GM06990 (cell line): ENCODE results near the gene ELMOD2.

Experiments used
- DNase-seq: peaks from one replicate; pipeline ENCODE4 v3.0.0-alpha.2; 2011; ENCODE audit not compliant: insufficient read length; ENCODE audit errors: extremely low read depth
- H3K27me3 ChIP-seq: replicated peaks from 2 replicates; pipeline ENCODE4 v1.6.0; 2011; ENCODE audit warnings: low read length; ENCODE audit not compliant: control insufficient read depth, insufficient read depth
- H3K36me3 ChIP-seq: 2 replicates; pipeline ENCODE4 v1.5.1; 2011; ENCODE audit warnings: low read length; ENCODE audit not compliant: control insufficient read depth, insufficient read depth
- H3K4me3 ChIP-seq: replicated peaks from 2 replicates; pipeline ENCODE4 v1.5.1; 2011; ENCODE audit warnings: low read depth, mild to moderate bottlenecking, control low read depth, low read length
- CTCF ChIP-seq: IDR thresholded peaks from 2 replicates; pipeline ENCODE4 v1.5.1; 2011; ENCODE audit warnings: low read length, control low read depth, mild to moderate bottlenecking, inconsistent platforms; ENCODE audit not compliant: insufficient read depth, poor library complexity, severe bottlenecking

Gene ELMOD2

GRCh38 chr4:140533951-140534480, 10.0 kb downstream of the ELMOD2 start:
- no peak for DNase-seq
- TF ChIP-seq CTCF = no peak
- Histone ChIP-seq H3K27me3 (no peaks in the 10 kb centered on the region), H3K4me3 (no peak overlapping the region), H3K36me3 (no peaks in the 10 kb centered on the region)

GRCh38 chr4:140556372-140557085, 32.6 kb downstream of the ELMOD2 start:
- TF ChIP-seq CTCF = no peak
- peak; percentile 61 for DNase-seq
- no peaks in the 10 kb centered on the region for H3K27me3 ChIP-seq

GRCh38 chr4:140557831-140558435, 34.0 kb downstream of the ELMOD2 start:
- DNase-seq = no peak
- no peak overlapping the region for H3K4me3 ChIP-seq
- no peaks in the 10 kb centered on the region for H3K27me3 ChIP-seq
- TF ChIP-seq CTCF = no peak
- no peaks in the 10 kb centered on the region for H3K36me3 ChIP-seq

More at GRCh38 chr4:140556372-140557085, 32.6 kb downstream of the ELMOD2 start:
- no peaks in the 10 kb centered on the region for H3K36me3 ChIP-seq
- H3K4me3 ChIP-seq = peak overlapping the region; percentile 16; the same call in 1 of the 2 replicates

- no peak for TF ChIP-seq CTCF
- H3K4me3 ChIP-seq = no peak overlapping the region
- H3K36me3 ChIP-seq = no peaks in the 10 kb centered on the region
- H3K27me3 ChIP-seq = no peaks in the 10 kb centered on the region
- no peak for DNase-seq
Observed at GRCh38 chr4:140559696-140560095, 35.7 kb downstream of the ELMOD2 start.

GRCh38 chr4:140568507-140569306, 44.7 kb downstream of the ELMOD2 start, which contains the start of gene UCP1:
UCP1 (minus strand) TSS chr4:140568961; CDS start chr4:140568729, 232 bp downstream.
- no peak within 1 kb of the TSS for H3K4me3 ChIP-seq

More at GRCh38 chr4:140568507-140569306, 44.7 kb downstream of the ELMOD2 start, which contains the start of gene UCP1:
- no peaks in the 10 kb centered on the region for H3K36me3 ChIP-seq
- peaks cover 5% of the 10 kb centered on the region; the same call in 1 of the 2 replicates for H3K27me3 ChIP-seq
- no peak for DNase-seq
- no peak for TF ChIP-seq CTCF
